ENCODE results near the gene CDH22.

CDH22 gene

DNA sequence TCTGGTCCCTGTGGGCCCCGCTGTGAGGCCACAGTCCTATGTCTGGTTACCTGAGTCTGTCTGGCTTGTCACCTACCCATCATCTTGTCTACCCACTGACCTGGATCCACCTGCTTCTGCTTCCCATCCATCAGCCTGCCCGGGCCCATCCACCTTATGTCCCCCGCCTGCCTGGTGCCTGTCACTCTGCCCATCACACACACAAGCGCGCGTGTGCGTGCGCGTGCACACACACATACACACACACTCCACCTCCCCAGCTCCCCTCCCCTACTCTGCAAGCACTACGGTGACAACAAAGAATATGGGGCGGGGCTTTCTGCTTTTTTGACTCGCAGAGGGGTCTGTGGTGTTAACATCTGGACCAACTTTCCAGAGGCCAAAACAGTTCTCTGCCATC is 8.0 kb downstream of the CDH22 start:
- DNase-seq (ENCODE audit: low read depth in 2 of 2): no peak

DNA sequence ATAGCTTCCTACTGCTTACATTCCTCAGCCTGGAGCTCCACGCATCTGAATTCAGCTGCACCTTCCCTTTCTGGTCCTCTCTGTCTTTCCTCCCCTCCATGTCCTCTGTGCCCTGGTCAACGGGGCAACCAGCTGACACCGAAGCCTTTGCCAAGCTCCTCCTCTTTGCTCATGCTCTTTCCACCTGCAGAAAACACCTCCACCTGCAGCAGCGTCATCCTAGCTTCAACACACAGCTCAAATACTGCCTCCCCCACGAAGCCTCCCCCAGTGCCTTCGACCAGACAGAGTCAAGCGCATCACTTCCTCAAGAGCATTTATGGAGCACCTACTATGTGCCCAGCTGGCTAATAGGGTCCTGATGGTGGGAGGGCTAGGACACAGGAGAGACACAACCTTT is 9.2 kb downstream of the CDH22 start:
- DNase-seq (ENCODE audit: low read depth in 2 of 2): no peak

GRCh38 chr20:46298374-46298773 is 9.9 kb downstream of the CDH22 start:
- no peak for DNase-seq (ENCODE audit: low read depth in 2 of 2)

DNA sequence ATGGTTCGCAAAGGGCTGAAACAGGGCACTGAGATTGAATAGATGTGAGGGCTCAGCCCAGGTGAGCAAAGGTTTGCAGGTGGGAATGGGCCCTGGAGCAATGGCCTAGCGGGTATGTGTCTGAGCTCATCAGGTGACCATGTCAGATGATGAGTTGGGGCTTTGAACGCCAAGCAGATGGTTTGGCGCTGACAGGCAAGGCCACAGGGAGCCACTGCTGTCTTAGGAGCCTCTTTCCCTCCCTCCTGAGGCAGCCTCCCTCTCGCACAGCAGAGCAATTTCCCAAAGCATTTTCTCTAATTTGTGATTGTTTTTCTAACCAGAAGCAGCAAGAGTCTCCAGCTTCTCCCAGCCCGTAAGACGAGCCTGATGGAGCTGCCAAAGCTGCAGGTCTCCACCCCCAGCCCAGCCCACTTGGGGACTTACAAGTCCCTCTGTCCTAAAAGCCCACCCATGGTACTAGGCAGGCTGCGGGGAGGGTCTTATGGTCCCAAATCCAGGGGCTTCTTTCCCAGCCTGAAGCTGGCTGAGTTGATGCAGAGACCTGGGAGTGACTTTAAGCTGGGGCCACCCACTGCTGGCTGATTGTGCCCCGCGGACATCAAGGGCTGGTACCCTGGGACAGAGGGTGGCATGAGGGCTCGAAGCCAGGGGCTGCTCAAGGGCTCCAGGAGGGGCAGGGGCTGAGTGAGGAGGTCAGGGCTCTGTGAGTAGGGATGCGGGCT is 11.6 kb downstream of the CDH22 start:
- no peak for DNase-seq (ENCODE audit: low read depth in 2 of 2)

- DNase-seq (ENCODE audit: low read depth in 2 of 2): no peak
These were observed 15.2 kb downstream of the CDH22 start for GRCh38 chr20:46293084-46293483.

GRCh38 chr20:46291401-46291800 is 16.9 kb downstream of the CDH22 start:
- no peak for DNase-seq (ENCODE audit: low read depth in 2 of 2)

- DNase-seq (ENCODE audit: low read depth in 2 of 2): no peak
These were observed 18.9 kb downstream of the CDH22 start for GRCh38 chr20:46289432-46289831.

- no peak for DNase-seq (ENCODE audit: low read depth in 2 of 2)
These were observed 21.3 kb downstream of the CDH22 start for GRCh38 chr20:46286977-46287376.

DNA sequence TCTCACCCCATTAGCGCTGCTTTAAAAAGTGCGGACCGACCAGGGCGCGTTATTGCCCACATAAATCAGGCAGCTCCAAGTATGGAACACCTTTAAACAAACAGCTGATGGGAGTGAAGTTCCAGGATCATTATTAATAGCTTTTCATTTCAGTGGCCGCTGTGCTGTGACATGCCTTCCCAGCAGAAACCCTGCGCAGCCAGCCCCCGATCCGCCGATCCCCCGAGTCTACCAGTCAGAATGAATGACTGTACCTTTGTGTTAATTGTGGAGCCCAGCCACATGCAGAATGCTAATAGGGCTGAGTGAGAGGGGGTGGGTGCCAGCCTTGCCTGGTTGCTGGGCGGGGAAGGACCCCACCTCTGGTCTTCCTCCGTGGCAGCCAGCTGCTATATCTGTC is 21.9 kb downstream of the CDH22 start:
- no peak for DNase-seq (ENCODE audit: low read depth in 2 of 2)

- no peak for DNase-seq (ENCODE audit: low read depth in 2 of 2)
These were observed 22.6 kb downstream of the CDH22 start for GRCh38 chr20:46285740-46286139.

DNA sequence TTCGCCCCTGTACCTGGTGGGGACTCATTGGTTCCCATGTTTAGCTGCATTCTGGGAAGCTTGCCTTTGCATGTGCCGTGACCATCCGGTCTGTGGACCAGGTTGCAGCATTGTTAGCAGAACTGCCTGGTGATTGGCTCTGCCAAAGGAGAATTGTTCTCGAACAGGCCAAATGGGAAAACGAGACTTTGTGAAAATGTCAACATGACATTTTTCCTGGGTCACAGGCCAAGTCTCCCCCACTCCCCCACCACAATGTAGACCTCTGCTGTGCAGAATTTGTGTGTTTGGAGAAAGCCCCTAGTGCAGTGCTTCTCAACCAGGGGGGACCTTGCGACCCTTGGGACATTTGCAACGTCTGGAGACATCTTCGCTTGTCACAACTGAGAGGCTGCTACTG is 23.2 kb downstream of the CDH22 start:
- DNase-seq (ENCODE audit: low read depth in 2 of 2): no peak

DNA sequence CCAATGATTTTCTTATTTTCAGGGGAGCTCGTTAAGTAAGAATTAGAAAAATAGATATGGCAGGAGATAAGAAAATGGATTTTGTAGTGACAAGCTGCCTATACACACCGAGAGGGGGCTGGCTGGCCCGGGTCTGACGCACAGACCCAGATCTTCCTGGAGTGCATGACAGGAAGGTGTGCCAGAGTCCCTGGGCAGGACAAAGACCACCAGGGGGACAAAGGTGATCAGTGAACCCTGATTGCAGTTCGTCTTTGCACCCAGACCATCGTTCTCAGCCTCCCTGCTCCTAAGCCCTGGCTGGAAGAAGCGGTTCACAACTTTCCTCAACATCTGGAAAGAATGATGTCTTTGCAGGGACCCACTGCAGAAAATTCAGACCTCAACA is 24.3 kb downstream of the CDH22 start:
- DNase-seq (ENCODE audit: low read depth in 2 of 2): no peak

DNA sequence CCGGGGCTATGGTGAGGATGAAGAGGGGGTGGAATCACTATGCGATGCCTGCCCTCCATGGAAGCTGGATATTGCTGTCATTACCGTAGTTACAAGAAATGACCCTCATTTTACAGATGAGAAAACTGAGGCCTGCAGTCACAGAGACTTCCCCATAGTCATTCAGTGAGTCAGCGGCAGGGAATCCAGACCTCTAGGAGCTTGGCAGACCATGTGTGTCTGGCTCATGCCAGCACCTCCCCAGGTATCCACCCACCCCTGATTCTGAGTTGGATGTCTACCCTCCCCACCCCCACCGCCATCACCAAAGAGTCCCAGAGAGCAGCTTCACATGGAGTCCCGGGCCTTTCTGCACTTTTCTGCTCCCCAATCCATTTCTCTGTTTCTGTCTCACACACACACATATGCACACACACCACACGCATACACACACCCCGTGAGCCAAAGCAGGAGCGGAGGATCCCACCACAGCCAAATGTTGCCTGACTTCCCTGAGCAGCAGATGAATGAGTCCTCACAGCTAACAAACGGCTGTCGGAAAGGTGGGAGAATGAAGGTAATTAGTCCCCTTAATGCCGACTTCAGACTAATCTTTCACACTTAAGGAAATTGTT is 24.8 kb downstream of the CDH22 start:
- DNase-seq (ENCODE audit: low read depth in 2 of 2): no peak

DNA sequence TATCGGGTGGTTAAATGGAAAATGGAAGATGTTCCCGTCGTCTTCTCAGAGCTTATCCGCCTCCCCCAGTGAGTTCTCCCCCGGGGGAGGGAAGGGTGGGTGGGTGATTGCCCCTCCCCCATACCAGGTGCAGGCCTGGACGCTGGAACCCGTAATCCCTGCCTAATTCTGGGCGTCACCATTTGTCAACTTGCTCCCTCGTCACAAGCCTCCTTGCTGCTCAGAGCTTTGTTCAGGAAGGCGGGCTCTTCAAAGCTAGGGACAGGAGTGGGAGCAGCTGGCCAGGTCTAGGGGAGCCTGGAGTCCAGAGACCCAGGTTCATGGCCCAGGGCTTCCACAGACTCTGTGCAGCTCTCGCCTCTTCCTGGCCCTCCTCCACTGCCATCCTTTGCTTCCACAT is 25.6 kb downstream of the CDH22 start:
- DNase-seq (ENCODE audit: low read depth in 2 of 2): no peak

- no peak for DNase-seq (ENCODE audit: low read depth in 2 of 2)
These were observed 29.2 kb downstream of the CDH22 start for GRCh38 chr20:46279103-46279502.

DNA sequence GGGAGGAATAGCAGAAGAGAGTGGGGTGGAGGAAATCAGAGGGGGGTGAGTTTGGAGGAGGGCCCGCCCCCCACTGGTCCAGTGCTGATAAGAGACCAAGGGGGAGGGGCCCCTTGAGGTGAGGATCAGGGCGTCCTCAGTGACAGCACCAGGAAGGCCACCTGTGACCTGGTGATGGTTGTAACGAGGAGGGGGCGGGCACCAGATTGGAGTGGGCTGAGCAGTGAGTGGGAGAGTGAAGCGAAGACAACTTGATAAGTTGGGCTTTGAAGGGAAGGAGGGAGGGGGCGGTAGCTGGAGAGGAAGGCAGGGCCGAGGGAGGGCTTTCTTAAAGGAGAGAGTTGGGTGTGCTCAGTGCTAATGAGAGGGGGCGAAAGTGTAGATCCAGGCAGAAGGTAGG is 30.7 kb downstream of the CDH22 start:
- no peak for DNase-seq (ENCODE audit: low read depth in 2 of 2)

DNA sequence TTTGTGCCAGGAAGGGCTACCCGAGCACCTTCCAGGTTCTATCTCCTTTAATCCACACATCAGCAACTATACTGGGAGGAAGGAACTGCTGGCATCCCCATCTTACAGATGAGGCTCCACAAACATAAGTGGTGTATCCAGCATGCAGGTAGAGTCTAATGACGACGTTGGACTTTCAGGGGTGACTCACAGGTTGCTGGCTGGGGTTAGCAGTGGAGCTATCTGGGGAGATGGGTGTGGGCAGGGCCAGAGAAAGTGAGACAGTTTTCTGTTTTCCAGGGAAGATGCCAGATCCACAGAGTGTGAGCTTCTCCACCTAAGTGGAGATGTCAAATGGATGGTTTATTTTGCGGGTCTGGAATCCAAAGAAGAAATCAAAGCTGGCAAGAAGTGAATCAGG is 31.8 kb downstream of the CDH22 start:
- DNase-seq (ENCODE audit: low read depth in 2 of 2): no peak

- DNase-seq (ENCODE audit: low read depth in 2 of 2): no peak
These were observed 33.2 kb downstream of the CDH22 start for GRCh38 chr20:46275091-46275490.

GRCh38 chr20:46273717-46274116 is 34.6 kb downstream of the CDH22 start:
- no peak for DNase-seq (ENCODE audit: low read depth in 2 of 2)

DNA sequence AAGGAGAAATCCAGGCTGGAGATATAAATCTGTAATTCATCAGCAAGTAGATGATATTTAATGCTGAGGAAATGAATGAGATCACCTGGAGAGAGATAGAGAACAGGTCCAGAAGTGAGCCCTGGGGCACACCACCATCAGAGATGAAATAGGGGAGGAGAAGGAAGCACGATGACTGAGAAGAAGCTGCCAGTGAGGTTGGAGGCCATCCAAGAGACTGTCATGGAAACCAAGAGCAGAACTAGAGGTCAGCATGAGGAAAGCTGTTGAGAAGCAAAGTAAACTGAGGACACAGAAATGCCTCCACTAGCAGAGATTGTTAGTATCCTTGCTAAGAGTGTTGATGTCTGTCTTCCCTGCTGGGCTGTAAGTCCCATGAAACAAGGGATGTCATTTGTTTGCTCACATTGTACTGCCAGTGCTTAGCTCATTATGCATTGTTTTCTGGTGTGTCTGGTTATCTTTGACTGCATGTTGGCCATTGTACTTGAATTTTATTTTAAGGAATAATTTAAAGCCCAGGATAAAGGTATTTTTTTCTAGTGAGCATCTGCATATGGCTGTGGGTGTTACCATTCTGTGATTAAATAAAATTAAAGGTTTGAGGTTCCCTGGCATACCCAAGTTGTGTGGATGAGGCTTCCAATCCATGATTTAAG is 35.8 kb downstream of the CDH22 start:
- no peak for DNase-seq (ENCODE audit: low read depth in 2 of 2)

- DNase-seq (ENCODE audit: low read depth in 2 of 2): no peak
These were observed 37.1 kb downstream of the CDH22 start for GRCh38 chr20:46270977-46271744.

- no peak for DNase-seq (ENCODE audit: low read depth in 2 of 2)
These were observed 38.9 kb downstream of the CDH22 start for GRCh38 chr20:46269372-46269771.

GRCh38 chr20:46268662-46269061 is 39.6 kb downstream of the CDH22 start:
- no peak for DNase-seq (ENCODE audit: low read depth in 2 of 2)
